Right renal cortex interstitium (tissue), 3 donors: ENCODE data around the gene GIMAP5. TPM values are rescaled to one million over a fixed set of nuclear protein-coding genes. Genes with fewer than 3 reads are reported as not detected.

ENCODE experiments used
- polyA plus RNA-seq, 3 donors: library from polyadenylated mRNA; unstranded; fragments of 120-200 nt; gene quantifications; one replicate each; pipeline ENCODE4 v1.2.1, GENCODE V29; 2013; ENCODE audit not compliant: insufficient read length in 3 of 3

The GIMAP5 gene
- polyA plus RNA-seq, 3 donors: 5.9 to 7.3 (median 6.9) TPM

Other genes with a start within 250 kb of the GIMAP5 start
- gene GIMAP7, start 222.5 kb upstream of the GIMAP5 start, polyA plus RNA-seq: 10 to 100 TPM; 19.2 to 20.2 (median 20.1) TPM
- gene GIMAP4, start 170.0 kb upstream of the GIMAP5 start, polyA plus RNA-seq: 10 to 100 TPM; 27.7 to 33.5 (median 27.8) TPM
- gene GIMAP6, start 105.0 kb upstream of the GIMAP5 start, polyA plus RNA-seq: 10 to 100 TPM; 16.6 to 18.1 (median 18.0) TPM
- 10 to 100 TPM in 2 of 3 donors, 1 to 10 TPM in 1; 9.7 to 10.5 (median 10.1) TPM for gene GIMAP2, start 51.7 kb upstream of the GIMAP5 start, polyA plus RNA-seq
- gene GIMAP1, start 20.8 kb upstream of the GIMAP5 start, polyA plus RNA-seq: 1 to 10 TPM; 2.0 to 3.1 (median 2.4) TPM
- gene TMEM176B, start 62.9 kb downstream of the GIMAP5 start, polyA plus RNA-seq: 100 to 1,000 TPM in 1 of 3 donors, 10 to 100 TPM in 2; 80.2 to 115 (median 87.1) TPM
- 100 to 1,000 TPM in 1 of 3 donors, 10 to 100 TPM in 2; 80.7 to 126 (median 89.0) TPM for gene TMEM176A, start 63.4 kb downstream of the GIMAP5 start, polyA plus RNA-seq
- 10 to 100 TPM; 41.9 to 77.1 (median 57.5) TPM for gene AOC1, start 115.1 kb downstream of the GIMAP5 start, polyA plus RNA-seq
- gene KCNH2, start 240.9 kb downstream of the GIMAP5 start, polyA plus RNA-seq: 10 to 100 TPM; 13.2 to 14.6 (median 14.1) TPM